A673 (cell line): ENCODE data around the gene ADAMTS5.

Source experiments
- CTCF ChIP-seq: fragments of 300-800, 200-600 bp; sonication (generic); conservative IDR thresholded peaks from 2 replicates; pipeline ENCODE4 v1.5.1; 2017; ENCODE audit warnings: low read depth, mild to moderate bottlenecking, antibody characterized with exemption, low read length, moderate library complexity, mixed read lengths
- EZH2 ChIP-seq: fragments of 200-600 bp; sonication (generic); IDR thresholded peaks from 2 replicates; pipeline ENCODE4 v1.6.1; 2017; ENCODE audit warnings: borderline replicate concordance, low read depth, mild to moderate bottlenecking, mixed read lengths, antibody characterized with exemption, low read length; ENCODE audit not compliant: poor library complexity, severe bottlenecking

- no peak for TF ChIP-seq EZH2
- no peak for TF ChIP-seq CTCF
These were observed 25.5 kb downstream of the ADAMTS5 start for GRCh38 chr21:26941421-26941820.
